ENCODE measurements around the gene VKORC1. TPM values are rescaled to one million over a fixed set of nuclear protein-coding genes. Genes with fewer than 3 reads are reported as not detected.

The VKORC1 gene
- total and polyA plus RNA-seq, 2 experiments from 2014 or later = 105 to 195 TPM

DNA sequence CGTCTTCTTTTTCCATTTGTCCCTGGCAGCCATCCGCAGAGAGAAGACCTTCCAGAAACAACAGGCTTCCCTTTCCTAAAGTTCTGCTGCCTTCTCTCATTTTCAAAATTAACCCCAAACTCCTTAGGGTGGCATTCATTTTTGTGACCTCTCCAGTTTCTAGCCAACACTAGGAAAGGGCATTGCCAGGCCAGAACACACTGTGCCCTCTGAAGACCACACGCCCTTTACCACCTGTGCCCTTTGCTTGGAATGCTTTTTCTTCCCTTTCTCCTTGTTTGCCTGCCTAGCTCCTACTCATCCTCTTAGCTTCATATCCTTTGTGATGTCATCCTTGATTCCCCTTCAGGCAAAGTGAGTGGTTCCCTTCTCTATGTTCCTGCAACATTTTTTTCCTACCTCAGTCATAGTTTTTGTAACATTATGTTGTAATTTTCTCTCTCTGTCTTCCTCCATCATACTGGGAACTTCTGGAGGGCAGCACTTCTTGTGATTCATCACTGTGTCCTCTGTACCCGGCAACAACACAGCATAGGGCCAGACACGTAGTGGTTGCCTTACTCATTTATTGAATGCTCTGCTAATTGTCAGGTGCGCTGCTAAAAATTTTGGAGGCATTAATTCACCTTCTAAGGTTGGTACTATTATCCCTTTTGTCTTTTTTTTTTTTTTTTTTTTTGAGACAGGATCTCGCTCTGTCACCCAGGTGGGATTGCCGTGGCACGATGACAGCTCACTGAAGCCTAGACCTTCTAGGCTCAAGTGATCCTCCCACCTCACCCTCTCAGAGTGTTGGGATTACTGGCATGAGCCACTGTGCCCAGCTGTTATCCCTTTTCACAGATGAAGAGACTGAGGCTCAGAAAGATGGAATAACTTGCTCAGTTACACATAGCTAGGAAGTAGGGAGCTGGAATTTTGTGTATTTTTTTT, 23.9 kb upstream of the VKORC1 start:
- TF ChIP-seq EZH2phosphoT487 (IDR thresholded peaks at IDR 0.05; ENCODE audit: low read depth, severe bottlenecking, unreplicated experiment) (no peak), EZH2 (IDR thresholded peaks at IDR 0.05; ENCODE audit: borderline replicate concordance) (no peak)
- TF ChIP-seq, protein P1, sequence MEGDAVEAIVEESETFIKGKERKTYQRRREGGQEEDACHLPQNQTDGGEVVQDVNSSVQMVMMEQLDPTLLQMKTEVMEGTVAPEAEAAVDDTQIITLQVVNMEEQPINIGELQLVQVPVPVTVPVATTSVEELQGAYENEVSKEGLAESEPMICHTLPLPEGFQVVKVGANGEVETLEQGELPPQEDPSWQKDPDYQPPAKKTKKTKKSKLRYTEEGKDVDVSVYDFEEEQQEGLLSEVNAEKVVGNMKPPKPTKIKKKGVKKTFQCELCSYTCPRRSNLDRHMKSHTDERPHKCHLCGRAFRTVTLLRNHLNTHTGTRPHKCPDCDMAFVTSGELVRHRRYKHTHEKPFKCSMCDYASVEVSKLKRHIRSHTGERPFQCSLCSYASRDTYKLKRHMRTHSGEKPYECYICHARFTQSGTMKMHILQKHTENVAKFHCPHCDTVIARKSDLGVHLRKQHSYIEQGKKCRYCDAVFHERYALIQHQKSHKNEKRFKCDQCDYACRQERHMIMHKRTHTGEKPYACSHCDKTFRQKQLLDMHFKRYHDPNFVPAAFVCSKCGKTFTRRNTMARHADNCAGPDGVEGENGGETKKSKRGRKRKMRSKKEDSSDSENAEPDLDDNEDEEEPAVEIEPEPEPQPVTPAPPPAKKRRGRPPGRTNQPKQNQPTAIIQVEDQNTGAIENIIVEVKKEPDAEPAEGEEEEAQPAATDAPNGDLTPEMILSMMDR (IDR thresholded peaks at IDR 0.05; ENCODE audit: poor library complexity) = no peak
- Histone ChIP-seq H2AFZ (peak overlapping the region; percentile 3), H3K4me2 (peak overlapping the region; percentile 83), H3K9me3 (ENCODE audit: low read depth) (no peaks in the 10 kb centered on the region), H4K20me1 (ENCODE audit: insufficient read depth, poor library complexity, severe bottlenecking) (no peaks in the 10 kb centered on the region), H3K36me3 (replicated peaks; ENCODE audit: insufficient read depth, low read depth) (no peaks in the 10 kb centered on the region), H3K79me2 (peaks cover 29% of the 10 kb centered on the region), H3K27ac (peak overlapping the region; percentile 96), H3K27me3 (no peaks in the 10 kb centered on the region), H3K4me3 (peak overlapping the region; percentile 24), H3K4me1 (ENCODE audit: insufficient read depth) (peaks cover 10% of the 10 kb centered on the region), H3K9me2 (replicated peaks; ENCODE audit: insufficient read depth) (no peaks in the 10 kb centered on the region)
- peak; percentile 56 for DNase-seq (ENCODE audit: low spot score)
- 68% methylated on average over 9 of the region's 9 CpGs for WGBS (ENCODE audit: low lambda C conversion rate, missing lambda C conversion rate)

DNA sequence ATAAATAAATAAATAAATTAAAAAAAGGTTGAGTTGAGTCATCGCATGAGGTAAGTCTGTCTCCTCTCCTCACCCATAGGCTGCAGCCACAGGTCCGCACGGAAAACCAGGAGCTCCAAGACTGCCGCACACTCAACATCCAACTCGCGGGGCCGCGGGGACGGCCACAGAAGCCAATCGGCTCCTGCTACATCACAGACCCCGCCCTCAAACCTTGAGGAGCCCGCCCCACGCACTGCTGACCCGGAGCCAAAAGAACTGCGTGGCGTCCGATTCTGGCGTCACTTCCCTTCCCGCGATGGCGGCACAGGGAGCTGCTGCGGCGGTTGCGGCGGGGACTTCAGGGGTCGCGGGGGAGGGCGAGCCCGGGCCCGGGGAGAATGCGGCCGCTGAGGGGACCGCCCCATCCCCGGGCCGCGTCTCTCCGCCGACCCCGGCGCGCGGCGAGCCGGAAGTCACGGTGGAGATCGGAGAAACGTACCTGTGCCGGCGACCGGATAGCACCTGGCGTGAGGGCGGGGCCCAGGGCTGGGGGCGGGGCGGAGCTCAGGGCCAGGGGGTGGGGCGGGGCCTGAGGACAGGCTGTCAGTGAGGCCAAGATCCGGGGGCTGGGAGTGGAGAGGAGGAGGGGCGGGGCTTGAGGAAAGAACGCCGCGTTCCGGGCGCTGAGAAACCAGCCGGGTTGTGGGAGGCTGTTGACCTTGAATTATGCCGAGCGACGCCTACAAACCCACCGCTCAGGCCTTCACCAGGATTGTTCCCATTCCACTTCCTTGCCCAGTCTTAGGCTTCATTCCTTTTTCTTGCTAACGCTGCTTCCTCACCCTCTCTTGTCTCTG, 23.0 kb upstream of the VKORC1 start, which contains the start of gene KAT8:
TSS of gene KAT8 (plus strand) at position 281 of the 839 bp plus-strand sequence. CDS start at position 299, 18 bp downstream.
- peak; percentile 100 for DNase-seq (ENCODE audit: low spot score)
- TF ChIP-seq EZH2phosphoT487 (IDR thresholded peaks at IDR 0.05; ENCODE audit: low read depth, severe bottlenecking, unreplicated experiment) (no peak), EZH2 (IDR thresholded peaks at IDR 0.05; ENCODE audit: borderline replicate concordance) (no peak)
- TF ChIP-seq, protein P1 (IDR thresholded peaks at IDR 0.05; ENCODE audit: poor library complexity) = no peak
- H2AFZ ChIP-seq = peak within 1 kb of the TSS; percentile 18

DNA sequence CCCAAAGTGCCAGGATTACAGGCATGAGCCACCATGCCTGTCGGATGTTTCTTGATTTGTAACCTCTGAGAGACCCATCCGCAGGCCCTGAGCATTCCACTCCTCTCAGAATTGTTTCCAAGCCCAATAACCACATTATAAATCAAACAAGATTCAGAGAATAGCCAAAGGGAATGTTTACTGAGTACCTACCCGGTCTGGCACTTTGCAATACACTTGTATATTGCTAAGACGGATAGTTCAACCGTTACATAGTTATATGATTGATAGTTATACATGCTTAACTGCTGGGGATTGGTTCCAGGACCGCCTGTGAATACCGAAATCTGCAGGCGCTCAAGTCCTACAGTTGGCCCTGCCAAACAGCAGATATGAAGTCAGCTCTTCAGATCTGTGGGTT, 19.9 kb upstream of the VKORC1 start:
- Histone ChIP-seq H3K4me3 (no peak overlapping the region), H3K4me2 (no peak overlapping the region), H3K79me2 (peaks cover 15% of the 10 kb centered on the region), H4K20me1 (ENCODE audit: insufficient read depth, poor library complexity, severe bottlenecking) (no peaks in the 10 kb centered on the region), H3K9me2 (replicated peaks; ENCODE audit: insufficient read depth) (no peaks in the 10 kb centered on the region), H3K9me3 (ENCODE audit: low read depth) (no peaks in the 10 kb centered on the region), H3K27ac (peak overlapping the region; percentile 1), H3K36me3 (replicated peaks; ENCODE audit: insufficient read depth, low read depth) (no peaks in the 10 kb centered on the region), H3K4me1 (ENCODE audit: insufficient read depth) (peaks cover 10% of the 10 kb centered on the region), H2AFZ (no peak overlapping the region), H3K27me3 (no peaks in the 10 kb centered on the region)
- WGBS (ENCODE audit: low lambda C conversion rate, missing lambda C conversion rate) = 87% methylated on average over 8 of the region's 8 CpGs
- DNase-seq (ENCODE audit: low spot score) = no peak
- TF ChIP-seq, protein P1 (IDR thresholded peaks at IDR 0.05; ENCODE audit: poor library complexity) = no peak
- TF ChIP-seq EZH2 (IDR thresholded peaks at IDR 0.05; ENCODE audit: borderline replicate concordance) (no peak), EZH2phosphoT487 (IDR thresholded peaks at IDR 0.05; ENCODE audit: low read depth, severe bottlenecking, unreplicated experiment) (no peak)

More for the DNA sequence above, 23.0 kb upstream of the VKORC1 start, which contains the start of gene KAT8:
- Histone ChIP-seq H3K27me3 (no peaks in the 10 kb centered on the region), H3K36me3 (replicated peaks; ENCODE audit: insufficient read depth, low read depth) (no peaks in the 10 kb centered on the region), H4K20me1 (ENCODE audit: insufficient read depth, poor library complexity, severe bottlenecking) (no peaks in the 10 kb centered on the region), H3K4me3 (peak within 1 kb of the TSS; percentile 40), H3K9me3 (ENCODE audit: low read depth) (no peaks in the 10 kb centered on the region), H3K27ac (peak within 1 kb of the TSS; percentile 96), H3K4me2 (peak within 1 kb of the TSS; percentile 90), H3K79me2 (peaks cover 29% of the 10 kb centered on the region), H3K4me1 (ENCODE audit: insufficient read depth) (peaks cover 10% of the 10 kb centered on the region), H3K9me2 (replicated peaks; ENCODE audit: insufficient read depth) (no peaks in the 10 kb centered on the region)
- under 1% methylated on average over 33 of the region's 68 CpGs for WGBS (ENCODE audit: low lambda C conversion rate, missing lambda C conversion rate)
